Activated CD8-positive, alpha-beta memory T cell treated with anti-CD3 and anti-CD28 coated beads, Interleukin-2, amount 50 U/mL, for 4 hours (primary cell): ENCODE measurements around the gene GRHPR.

Experiments
- DNase-seq: peaks from one replicate; pipeline ENCODE4 v3.0.0-alpha.2; 2020

GRHPR gene

DNA sequence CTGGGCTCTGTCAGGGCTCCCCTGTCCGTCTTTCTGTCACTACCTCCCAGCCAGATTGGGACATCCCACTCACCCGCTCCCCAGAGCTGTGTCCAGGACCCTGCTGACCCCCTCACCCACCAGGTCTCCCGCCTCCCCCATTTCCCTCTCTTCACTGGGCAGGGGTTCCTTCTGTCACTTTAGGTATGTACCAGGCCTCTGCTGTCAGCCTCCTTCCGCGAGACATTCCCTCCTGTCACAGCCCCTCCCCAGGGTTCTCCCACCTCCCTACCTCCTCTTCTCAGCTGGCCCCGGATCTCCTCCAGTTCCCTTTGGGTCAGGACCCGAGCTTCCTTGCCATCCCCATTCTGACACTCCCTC lies 63.7 kb downstream of the GRHPR start:
- DNase-seq: no peak
